ENCODE data around the gene TP53BP2.

The TP53BP2 gene

GRCh38 chr1:223825767-223826748, 19.7 kb downstream of the TP53BP2 start:
- H4K20me1 ChIP-seq (ENCODE audit: insufficient read depth): no peaks in the 10 kb centered on the region
- peaks cover 88% of the 10 kb centered on the region for H3K79me2 ChIP-seq (ENCODE audit: insufficient read depth, low read depth)
- no peak overlapping the region for H3K27ac ChIP-seq
- H3K9ac ChIP-seq: no peak overlapping the region
- no peaks in the 10 kb centered on the region for H3K4me1 ChIP-seq (ENCODE audit: low read depth, poor library complexity, severe bottlenecking)
- no peak overlapping the region for H3K4me3 ChIP-seq (IDR thresholded peaks at IDR 0.05; ENCODE audit: insufficient read depth, low read depth, low read length)
- no peak overlapping the region for H2AFZ ChIP-seq (ENCODE audit: low read depth)
- no peaks in the 10 kb centered on the region for H3K27me3 ChIP-seq (ENCODE audit: insufficient read depth, low read depth)
- no peaks in the 10 kb centered on the region for H3K36me3 ChIP-seq (ENCODE audit: insufficient read depth)
- no peak for TF ChIP-seq CTCF (conservative IDR thresholded peaks at IDR 0.05; ENCODE audit: low read depth, low read length)
- no peak overlapping the region for H3K4me2 ChIP-seq

- Histone ChIP-seq H3K36me3 (ENCODE audit: insufficient read depth) (no peaks in the 10 kb centered on the region), H3K4me3 (IDR thresholded peaks at IDR 0.05; ENCODE audit: insufficient read depth, low read depth, low read length) (no peak overlapping the region), H3K4me2 (no peak overlapping the region), H2AFZ (ENCODE audit: low read depth) (no peak overlapping the region), H3K27me3 (ENCODE audit: insufficient read depth, low read depth) (no peaks in the 10 kb centered on the region), H3K4me1 (ENCODE audit: low read depth, poor library complexity, severe bottlenecking) (peaks cover 6% of the 10 kb centered on the region), H4K20me1 (ENCODE audit: insufficient read depth) (no peaks in the 10 kb centered on the region), H3K27ac (no peak overlapping the region), H3K9ac (no peak overlapping the region), H3K79me2 (ENCODE audit: insufficient read depth, low read depth) (peaks cover 74% of the 10 kb centered on the region; the same call in 1 of the 2 replicates)
- no peak for TF ChIP-seq CTCF (conservative IDR thresholded peaks at IDR 0.05; ENCODE audit: low read depth, low read length)
These were observed 21.0 kb downstream of the TP53BP2 start for GRCh38 chr1:223824712-223825111.

GRCh38 chr1:223824287-223824686, 21.5 kb downstream of the TP53BP2 start:
- H2AFZ ChIP-seq (ENCODE audit: low read depth): no peak overlapping the region
- no peaks in the 10 kb centered on the region for H3K36me3 ChIP-seq (ENCODE audit: insufficient read depth)
- peaks cover 8% of the 10 kb centered on the region for H3K4me1 ChIP-seq (ENCODE audit: low read depth, poor library complexity, severe bottlenecking)
- no peak overlapping the region for H3K9ac ChIP-seq
- TF ChIP-seq CTCF (conservative IDR thresholded peaks at IDR 0.05; ENCODE audit: low read depth, low read length): no peak
- no peaks in the 10 kb centered on the region for H4K20me1 ChIP-seq (ENCODE audit: insufficient read depth)
- H3K27ac ChIP-seq: no peak overlapping the region
- H3K27me3 ChIP-seq (ENCODE audit: insufficient read depth, low read depth): no peaks in the 10 kb centered on the region
- H3K4me2 ChIP-seq: no peak overlapping the region
- H3K79me2 ChIP-seq (ENCODE audit: insufficient read depth, low read depth): peaks cover 70% of the 10 kb centered on the region; the same call in 1 of the 2 replicates
- no peak overlapping the region for H3K4me3 ChIP-seq (IDR thresholded peaks at IDR 0.05; ENCODE audit: insufficient read depth, low read depth, low read length)

- Histone ChIP-seq H3K4me3 (IDR thresholded peaks at IDR 0.05; ENCODE audit: insufficient read depth, low read depth, low read length) (no peak overlapping the region), H2AFZ (ENCODE audit: low read depth) (no peak overlapping the region), H3K27me3 (ENCODE audit: insufficient read depth, low read depth) (no peaks in the 10 kb centered on the region), H3K36me3 (ENCODE audit: insufficient read depth) (no peaks in the 10 kb centered on the region), H3K27ac (no peak overlapping the region), H3K4me1 (ENCODE audit: low read depth, poor library complexity, severe bottlenecking) (peaks cover 8% of the 10 kb centered on the region), H3K4me2 (no peak overlapping the region), H3K9ac (no peak overlapping the region), H4K20me1 (ENCODE audit: insufficient read depth) (no peaks in the 10 kb centered on the region), H3K79me2 (ENCODE audit: insufficient read depth, low read depth) (peaks cover 41% of the 10 kb centered on the region; the same call in 1 of the 2 replicates)
- no peak for TF ChIP-seq CTCF (conservative IDR thresholded peaks at IDR 0.05; ENCODE audit: low read depth, low read length)
These were observed 24.8 kb downstream of the TP53BP2 start for GRCh38 chr1:223820971-223821370.

Data from KMS-11 (cell line).